Calu3 (cell line): ENCODE results near the gene CCL19. TPM values are rescaled to one million over a fixed set of nuclear protein-coding genes. Genes with fewer than 3 reads are reported as not detected.
"Not testable (repeated sequence)": the region's sequence is repeated elsewhere in the genome, so short reads cannot be mapped to it uniquely, and the experiment has no call there.

ENCODE experiments used
- BruUV-seq: library from RNA; stranded (reverse); fragments of 400-500 nt; replicated peaks from 2 replicates; lab custom pipeline; 2021; lab: Mats Ljungman, UMichigan
- CTCF ChIA-PET: fragments of 300-600 bp; sonication (Branson Sonifier 250); formaldehyde crosslinking; loops from one replicate; lab custom pipeline; 2022; ENCODE audit warnings: antibody characterized with exemption; lab: Charles Lee
- DNase-seq: peaks from one replicate; pipeline ENCODE4 v3.0.0; 2022
- H3K27ac Mint-ChIP-seq: one replicate; pipeline ENCODE4 v1.8.0; 2022; ENCODE audit warnings: mixed read lengths; ENCODE audit not compliant: unreplicated experiment
- H3K27me3 Mint-ChIP-seq: one replicate; pipeline ENCODE4 v1.8.0; 2022; ENCODE audit warnings: mixed read lengths; ENCODE audit not compliant: unreplicated experiment
- H3K36me3 Mint-ChIP-seq: one replicate; pipeline ENCODE4 v1.8.0; 2022; ENCODE audit warnings: mild to moderate bottlenecking, moderate library complexity, mixed read lengths; ENCODE audit not compliant: insufficient read depth, unreplicated experiment
- H3K4me1 Mint-ChIP-seq: one replicate; pipeline ENCODE4 v1.8.0; 2022; ENCODE audit warnings: mild to moderate bottlenecking, low read depth, mixed read lengths; ENCODE audit not compliant: unreplicated experiment
- H3K4me3 Mint-ChIP-seq: one replicate; pipeline ENCODE4 v1.8.0; 2022; ENCODE audit warnings: mild to moderate bottlenecking, low read depth, moderate library complexity, mixed read lengths; ENCODE audit not compliant: unreplicated experiment
- H3K9me3 Mint-ChIP-seq: one replicate; pipeline ENCODE4 v1.8.0; 2022; ENCODE audit warnings: low read depth, mixed read lengths; ENCODE audit not compliant: unreplicated experiment
- intact Hi-C: fragments of 100-400 bp; cut with micrococcal nuclease; formaldehyde crosslinking; loops from one replicate; pipeline ENCODE4 v1.10.0; 2022; ENCODE audit not compliant: unreplicated experiment
- total RNA-seq: library from RNA; stranded (reverse); gene quantifications from 2 replicates; pipeline ENCODE4 v1.2.3, GENCODE V29; 2022
- TF ChIP-seq, protein P1 (sequence below): fragments of 200-600 bp; IDR thresholded peaks from one replicate; pipeline ENCODE4 v1.8.0; 2022; ENCODE audit warnings: antibody characterized with exemption; ENCODE audit not compliant: unreplicated experiment

Gene CCL19
- total RNA-seq, 1 experiment from 2014 or later = not detected

DNA sequence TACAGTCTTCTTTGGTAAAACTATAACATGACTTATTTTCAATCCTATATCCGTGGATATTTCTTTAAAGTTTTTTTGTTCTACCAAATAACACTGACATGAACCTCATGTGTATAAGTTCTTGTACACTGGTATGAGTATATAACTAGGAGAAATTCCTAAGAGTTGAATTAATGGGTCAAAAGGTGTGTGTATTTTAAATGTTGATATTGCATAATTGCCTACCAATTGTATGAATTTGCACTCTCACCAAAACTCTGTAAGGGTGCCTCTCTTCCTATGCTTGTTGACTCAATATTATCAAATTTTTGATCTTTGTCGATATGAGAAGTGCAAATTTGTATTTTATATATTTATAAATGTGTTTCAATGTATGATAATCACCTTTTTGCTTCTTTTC, 41.8 kb upstream of the CCL19 start:
- no peak overlapping the region for H3K4me3 Mint-ChIP-seq
- CTCF ChIA-PET = no interaction called here
- H3K4me1 Mint-ChIP-seq = no peaks in the 10 kb centered on the region
- H3K36me3 Mint-ChIP-seq = no peaks in the 10 kb centered on the region
- peaks cover 66% of the 10 kb centered on the region for H3K27me3 Mint-ChIP-seq
- H3K9me3 Mint-ChIP-seq = no peaks in the 10 kb centered on the region
- TF ChIP-seq, protein P1, sequence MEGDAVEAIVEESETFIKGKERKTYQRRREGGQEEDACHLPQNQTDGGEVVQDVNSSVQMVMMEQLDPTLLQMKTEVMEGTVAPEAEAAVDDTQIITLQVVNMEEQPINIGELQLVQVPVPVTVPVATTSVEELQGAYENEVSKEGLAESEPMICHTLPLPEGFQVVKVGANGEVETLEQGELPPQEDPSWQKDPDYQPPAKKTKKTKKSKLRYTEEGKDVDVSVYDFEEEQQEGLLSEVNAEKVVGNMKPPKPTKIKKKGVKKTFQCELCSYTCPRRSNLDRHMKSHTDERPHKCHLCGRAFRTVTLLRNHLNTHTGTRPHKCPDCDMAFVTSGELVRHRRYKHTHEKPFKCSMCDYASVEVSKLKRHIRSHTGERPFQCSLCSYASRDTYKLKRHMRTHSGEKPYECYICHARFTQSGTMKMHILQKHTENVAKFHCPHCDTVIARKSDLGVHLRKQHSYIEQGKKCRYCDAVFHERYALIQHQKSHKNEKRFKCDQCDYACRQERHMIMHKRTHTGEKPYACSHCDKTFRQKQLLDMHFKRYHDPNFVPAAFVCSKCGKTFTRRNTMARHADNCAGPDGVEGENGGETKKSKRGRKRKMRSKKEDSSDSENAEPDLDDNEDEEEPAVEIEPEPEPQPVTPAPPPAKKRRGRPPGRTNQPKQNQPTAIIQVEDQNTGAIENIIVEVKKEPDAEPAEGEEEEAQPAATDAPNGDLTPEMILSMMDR = no peak
- BruUV-seq = no TSS peak
- intact Hi-C loops = no loop called here
- no peak overlapping the region for H3K27ac Mint-ChIP-seq
- no peak for DNase-seq

DNA sequence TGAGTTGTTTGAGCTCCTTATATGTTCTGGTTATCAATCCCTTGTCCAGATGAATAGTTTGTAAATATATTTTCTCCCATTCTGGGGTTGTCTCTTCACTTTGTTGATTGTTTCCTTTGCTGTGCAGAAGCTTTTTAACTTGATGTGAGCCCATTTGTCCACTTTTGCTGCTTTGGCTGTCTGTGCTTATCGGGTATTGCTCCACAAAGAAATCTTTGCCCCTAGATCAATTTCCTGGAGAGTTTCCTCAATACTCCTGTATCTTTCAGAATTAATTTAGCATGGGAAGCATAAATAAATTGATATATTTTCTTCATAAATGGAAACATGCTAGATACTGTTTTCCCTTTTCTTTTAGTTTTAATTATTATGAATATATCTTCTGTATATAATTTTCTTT, 41.4 kb upstream of the CCL19 start:
- CTCF ChIA-PET = no interaction called here
- Mint-ChIP-seq H3K27me3 (peaks cover 66% of the 10 kb centered on the region), H3K36me3 (no peaks in the 10 kb centered on the region), H3K4me1 (no peaks in the 10 kb centered on the region), H3K9me3 (no peaks in the 10 kb centered on the region), H3K27ac (no peak overlapping the region), H3K4me3 (no peak overlapping the region)
- TF ChIP-seq, protein P1 = no peak
- no peak for DNase-seq
- intact Hi-C loops = no loop called here
- BruUV-seq = no TSS peak

DNA sequence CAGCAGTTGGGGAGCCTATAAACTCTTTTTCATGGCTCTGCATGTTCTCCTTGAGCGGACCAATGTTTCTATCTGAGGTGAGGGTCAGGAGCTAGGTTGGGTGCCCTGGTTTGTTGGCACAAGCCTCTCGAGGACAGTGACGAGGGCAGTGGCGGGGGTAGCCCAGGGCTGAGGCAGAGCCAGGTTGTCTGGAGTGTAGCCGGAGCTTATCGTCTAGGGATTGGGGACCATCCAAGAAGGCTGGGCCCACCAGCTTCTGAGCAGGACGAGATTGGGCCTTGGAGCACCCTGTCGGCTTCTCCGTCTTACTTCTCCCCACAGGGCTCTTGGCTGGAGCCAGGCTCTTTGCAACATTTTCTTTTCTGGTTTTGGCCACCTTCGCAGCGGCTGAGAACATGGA, 32.1 kb upstream of the CCL19 start:
- intact Hi-C loops = no loop called here
- Mint-ChIP-seq H3K27me3 (peaks cover 42% of the 10 kb centered on the region), H3K9me3 (no peaks in the 10 kb centered on the region), H3K36me3 (no peaks in the 10 kb centered on the region), H3K27ac (no peak overlapping the region), H3K4me1 (peaks cover 2% of the 10 kb centered on the region), H3K4me3 (no peak overlapping the region)
- BruUV-seq = no TSS peak
- TF ChIP-seq, protein P1 = no peak
- no peak for DNase-seq
- CTCF ChIA-PET = interaction anchor here (0.7 kb wide), 1 partner anchor 13 kb away, joined by 3 read pairs; the partner anchor contains the start of gene CCL21

DNA sequence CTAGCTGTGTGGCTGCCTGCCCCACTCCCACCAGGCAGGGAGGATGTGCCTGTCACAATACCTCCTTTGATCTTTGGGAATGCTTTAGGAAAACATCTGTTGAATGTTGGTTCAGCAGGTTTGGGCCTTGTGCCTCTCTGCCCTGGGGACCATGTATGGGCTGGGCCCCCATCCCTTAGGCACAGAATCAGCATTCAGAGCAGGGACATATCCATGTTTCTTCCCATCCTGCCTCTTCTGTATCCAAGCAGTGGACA, 28.6 kb upstream of the CCL19 start:
- DNase-seq, BruUV-seq, H3K27ac Mint-ChIP-seq, H3K36me3 Mint-ChIP-seq, H3K4me3 Mint-ChIP-seq, H3K9me3 Mint-ChIP-seq, CTCF ChIA-PET, H3K4me1 Mint-ChIP-seq, intact Hi-C loops: not testable (repeated sequence)
- H3K27me3 Mint-ChIP-seq = peaks cover 54% of the 10 kb centered on the region

DNA sequence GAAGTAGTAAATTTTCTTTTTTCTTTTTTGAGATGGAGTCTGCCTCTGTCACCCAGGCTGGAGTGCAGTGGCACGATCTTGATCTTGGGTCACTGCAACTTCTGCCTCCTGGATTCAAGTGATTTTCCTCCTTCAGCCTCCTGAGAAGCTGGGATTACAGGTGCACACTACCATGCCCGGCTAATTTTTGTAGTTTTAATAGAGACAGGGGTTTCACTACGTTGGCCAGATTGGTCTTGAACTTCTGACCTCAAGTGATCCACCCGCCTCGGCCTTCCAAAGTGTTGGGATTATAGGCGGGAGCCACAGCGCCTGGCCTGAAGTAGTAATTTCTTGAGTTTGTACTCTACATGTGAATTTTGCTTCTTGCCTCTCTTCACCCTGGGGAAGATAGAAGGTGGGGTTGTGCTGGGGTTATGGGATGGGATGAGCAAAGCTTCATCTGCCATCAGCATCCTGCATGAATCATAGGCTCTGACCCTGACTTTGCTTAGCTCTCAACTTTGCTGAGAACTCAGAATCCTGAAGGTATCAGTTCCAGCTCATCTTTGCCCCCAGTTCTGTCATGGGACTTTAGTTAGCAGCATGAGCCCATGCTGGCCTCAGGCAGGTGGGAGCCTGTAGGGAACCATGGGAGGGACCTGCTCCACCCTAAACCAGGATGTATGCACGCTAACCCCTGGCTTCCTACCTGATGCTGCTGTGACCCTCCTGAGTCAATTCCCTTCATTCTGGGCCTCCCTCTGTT, 28.1 kb upstream of the CCL19 start:
- TF ChIP-seq, protein P1 = no peak
- Mint-ChIP-seq H3K9me3 (no peaks in the 10 kb centered on the region), H3K4me1 (peaks cover 9% of the 10 kb centered on the region), H3K27me3 (peaks cover 59% of the 10 kb centered on the region), H3K4me3 (no peak overlapping the region), H3K36me3 (no peaks in the 10 kb centered on the region), H3K27ac (no peak overlapping the region)
- no peak for DNase-seq
- no TSS peak for BruUV-seq
- intact Hi-C loops = no loop called here
- CTCF ChIA-PET = no interaction called here
